ENCODE measurements around the gene CUL7. TPM values are rescaled to one million over a fixed set of nuclear protein-coding genes. Genes with fewer than 3 reads are reported as not detected.

Gene CUL7
- total and polyA plus RNA-seq, 10 of the 15 experiments (the other 5 are each of a cell fraction or from before 2014, with no cell fraction given) = 0.66 to 18.4 (median 10.9) TPM

DNA sequence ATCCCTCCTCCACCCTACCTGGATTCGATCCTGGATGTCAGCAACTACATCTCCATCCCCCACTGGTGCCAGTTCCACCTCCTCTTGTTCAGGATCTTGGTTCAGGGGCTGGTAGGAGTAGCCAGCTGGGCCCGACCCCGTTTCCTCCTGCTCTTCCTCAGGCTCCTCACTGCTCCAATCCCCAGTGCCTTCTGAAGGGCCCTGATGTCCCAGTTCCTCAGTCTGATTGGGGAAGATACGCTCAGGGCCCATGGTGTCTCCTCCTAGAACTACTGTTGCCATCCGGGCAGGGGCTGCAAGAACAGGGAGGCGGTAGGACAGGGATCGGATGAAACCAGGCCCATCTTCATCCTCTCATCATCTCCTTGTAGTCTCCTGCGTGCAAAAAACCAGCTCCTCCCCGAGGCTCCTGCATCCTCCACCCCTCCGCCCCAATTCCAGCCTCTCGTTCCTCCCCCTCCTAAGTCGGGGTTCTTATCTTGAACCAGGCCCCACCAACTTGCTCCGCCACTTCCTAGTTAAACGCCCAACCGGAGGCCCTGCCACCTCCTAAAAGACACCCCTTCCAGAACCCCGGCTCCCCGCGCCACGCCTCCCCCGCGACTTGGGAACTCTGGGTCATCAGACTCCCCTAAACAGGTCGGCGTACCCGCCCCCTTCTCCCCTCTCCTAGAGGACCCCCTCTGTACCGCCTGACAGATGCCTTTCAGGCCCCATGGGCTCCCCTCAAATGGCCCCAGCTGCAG is 40.4 kb downstream of the CUL7 start (continued):
- TF ChIP-seq, protein P1, sequence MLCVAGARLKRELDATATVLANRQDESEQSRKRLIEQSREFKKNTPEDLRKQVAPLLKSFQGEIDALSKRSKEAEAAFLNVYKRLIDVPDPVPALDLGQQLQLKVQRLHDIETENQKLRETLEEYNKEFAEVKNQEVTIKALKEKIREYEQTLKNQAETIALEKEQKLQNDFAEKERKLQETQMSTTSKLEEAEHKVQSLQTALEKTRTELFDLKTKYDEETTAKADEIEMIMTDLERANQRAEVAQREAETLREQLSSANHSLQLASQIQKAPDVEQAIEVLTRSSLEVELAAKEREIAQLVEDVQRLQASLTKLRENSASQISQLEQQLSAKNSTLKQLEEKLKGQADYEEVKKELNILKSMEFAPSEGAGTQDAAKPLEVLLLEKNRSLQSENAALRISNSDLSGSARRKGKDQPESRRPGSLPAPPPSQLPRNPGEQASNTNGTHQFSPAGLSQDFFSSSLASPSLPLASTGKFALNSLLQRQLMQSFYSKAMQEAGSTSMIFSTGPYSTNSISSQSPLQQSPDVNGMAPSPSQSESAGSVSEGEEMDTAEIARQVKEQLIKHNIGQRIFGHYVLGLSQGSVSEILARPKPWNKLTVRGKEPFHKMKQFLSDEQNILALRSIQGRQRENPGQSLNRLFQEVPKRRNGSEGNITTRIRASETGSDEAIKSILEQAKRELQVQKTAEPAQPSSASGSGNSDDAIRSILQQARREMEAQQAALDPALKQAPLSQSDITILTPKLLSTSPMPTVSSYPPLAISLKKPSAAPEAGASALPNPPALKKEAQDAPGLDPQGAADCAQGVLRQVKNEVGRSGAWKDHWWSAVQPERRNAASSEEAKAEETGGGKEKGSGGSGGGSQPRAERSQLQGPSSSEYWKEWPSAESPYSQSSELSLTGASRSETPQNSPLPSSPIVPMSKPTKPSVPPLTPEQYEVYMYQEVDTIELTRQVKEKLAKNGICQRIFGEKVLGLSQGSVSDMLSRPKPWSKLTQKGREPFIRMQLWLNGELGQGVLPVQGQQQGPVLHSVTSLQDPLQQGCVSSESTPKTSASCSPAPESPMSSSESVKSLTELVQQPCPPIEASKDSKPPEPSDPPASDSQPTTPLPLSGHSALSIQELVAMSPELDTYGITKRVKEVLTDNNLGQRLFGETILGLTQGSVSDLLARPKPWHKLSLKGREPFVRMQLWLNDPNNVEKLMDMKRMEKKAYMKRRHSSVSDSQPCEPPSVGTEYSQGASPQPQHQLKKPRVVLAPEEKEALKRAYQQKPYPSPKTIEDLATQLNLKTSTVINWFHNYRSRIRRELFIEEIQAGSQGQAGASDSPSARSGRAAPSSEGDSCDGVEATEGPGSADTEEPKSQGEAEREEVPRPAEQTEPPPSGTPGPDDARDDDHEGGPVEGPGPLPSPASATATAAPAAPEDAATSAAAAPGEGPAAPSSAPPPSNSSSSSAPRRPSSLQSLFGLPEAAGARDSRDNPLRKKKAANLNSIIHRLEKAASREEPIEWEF (IDR thresholded peaks at IDR 0.05; ENCODE audit: insufficient replicate concordance, low read depth, low read length) = no peak
- peak; percentile 27; the same call in 1 of the 2 replicates for TF ChIP-seq MLLT1 (IDR thresholded peaks at IDR 0.05)
- TF ChIP-seq, protein P2, sequence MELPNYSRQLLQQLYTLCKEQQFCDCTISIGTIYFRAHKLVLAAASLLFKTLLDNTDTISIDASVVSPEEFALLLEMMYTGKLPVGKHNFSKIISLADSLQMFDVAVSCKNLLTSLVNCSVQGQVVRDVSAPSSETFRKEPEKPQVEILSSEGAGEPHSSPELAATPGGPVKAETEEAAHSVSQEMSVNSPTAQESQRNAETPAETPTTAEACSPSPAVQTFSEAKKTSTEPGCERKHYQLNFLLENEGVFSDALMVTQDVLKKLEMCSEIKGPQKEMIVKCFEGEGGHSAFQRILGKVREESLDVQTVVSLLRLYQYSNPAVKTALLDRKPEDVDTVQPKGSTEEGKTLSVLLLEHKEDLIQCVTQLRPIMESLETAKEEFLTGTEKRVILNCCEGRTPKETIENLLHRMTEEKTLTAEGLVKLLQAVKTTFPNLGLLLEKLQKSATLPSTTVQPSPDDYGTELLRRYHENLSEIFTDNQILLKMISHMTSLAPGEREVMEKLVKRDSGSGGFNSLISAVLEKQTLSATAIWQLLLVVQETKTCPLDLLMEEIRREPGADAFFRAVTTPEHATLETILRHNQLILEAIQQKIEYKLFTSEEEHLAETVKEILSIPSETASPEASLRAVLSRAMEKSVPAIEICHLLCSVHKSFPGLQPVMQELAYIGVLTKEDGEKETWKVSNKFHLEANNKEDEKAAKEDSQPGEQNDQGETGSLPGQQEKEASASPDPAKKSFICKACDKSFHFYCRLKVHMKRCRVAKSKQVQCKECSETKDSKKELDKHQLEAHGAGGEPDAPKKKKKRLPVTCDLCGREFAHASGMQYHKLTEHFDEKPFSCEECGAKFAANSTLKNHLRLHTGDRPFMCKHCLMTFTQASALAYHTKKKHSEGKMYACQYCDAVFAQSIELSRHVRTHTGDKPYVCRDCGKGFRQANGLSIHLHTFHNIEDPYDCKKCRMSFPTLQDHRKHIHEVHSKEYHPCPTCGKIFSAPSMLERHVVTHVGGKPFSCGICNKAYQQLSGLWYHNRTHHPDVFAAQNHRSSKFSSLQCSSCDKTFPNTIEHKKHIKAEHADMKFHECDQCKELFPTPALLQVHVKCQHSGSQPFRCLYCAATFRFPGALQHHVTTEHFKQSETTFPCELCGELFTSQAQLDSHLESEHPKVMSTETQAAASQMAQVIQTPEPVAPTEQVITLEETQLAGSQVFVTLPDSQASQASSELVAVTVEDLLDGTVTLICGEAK (IDR thresholded peaks at IDR 0.05; ENCODE audit: borderline replicate concordance) = no peak
- no peak for TF ChIP-seq ZNF687 (IDR thresholded peaks at IDR 0.05)

Data from GM12878 (cell line).